Peyer's patch (tissue), 4 donors: ENCODE data around the gene EVC. TPM values are rescaled to one million over a fixed set of nuclear protein-coding genes. Genes with fewer than 3 reads are reported as not detected.

Experiments
- DNase-seq, 3 donors: peaks; one replicate each; pipeline ENCODE4 v3.0.0-alpha.2; 2017 to 2019
- H3K27ac ChIP-seq, 4 donors: fragments of 200-600 bp; sonication (generic); one replicate each; pipeline ENCODE4 v1.5.1; 2016 to 2019
- H3K27me3 ChIP-seq, 2 donors: fragments of 200-600 bp; sonication (generic); one replicate each; pipeline ENCODE4 v1.5.1; 2019
- H3K36me3 ChIP-seq, 3 donors: fragments of 200-600 bp; sonication (generic); one replicate each; pipeline ENCODE4 v1.5.1; 2016 to 2019
- H3K4me1 ChIP-seq, 4 donors: fragments of 200-600 bp; sonication (generic); one replicate each; pipeline ENCODE4 v1.5.1; 2016 to 2019
- H3K4me3 ChIP-seq, 4 donors: fragments of 200-600 bp; sonication (generic); 1 replicate in 3 of 4; 2 replicates in 1 of 4; pipeline ENCODE4 v1.5.1; 2016 to 2019; ENCODE audit warnings: mild to moderate bottlenecking in 1 of 4
- H3K9me3 ChIP-seq, 4 donors: fragments of 200-600 bp; sonication (generic); one replicate each; pipeline ENCODE4 v1.5.1; 2016 to 2019; ENCODE audit warnings: mild to moderate bottlenecking in 1 of 4
- CTCF ChIP-seq, 6 experiments: fragments of 450-650 bp in 4 of 6; fragments of 200-600 bp in 2 of 6; sonication (generic) in 1 of 6; IDR thresholded peaks; one replicate each; pipeline ENCODE4 v1.5.1; 2017 to 2019; ENCODE audit warnings: antibody characterized with exemption in 6 of 6, mild to moderate bottlenecking in 3 of 6, moderate library complexity in 1 of 6
- POLR2A ChIP-seq, 2 donors: fragments of 450-650 bp; IDR thresholded peaks; one replicate each; pipeline ENCODE4 v1.5.1; 2017; ENCODE audit warnings: antibody characterized with exemption in 2 of 2, mild to moderate bottlenecking in 2 of 2, moderate library complexity in 2 of 2
- total RNA-seq, 4 donors: library from RNA; depleted of rRNA; stranded (reverse); fragments of >200 nt; gene quantifications; one replicate each; pipeline ENCODE4 v1.1.0, GENCODE V29; 2016

Gene EVC
- total RNA-seq, 4 donors from 2014 or later = 1.6 to 40.4 (median 4.4) TPM

GRCh38 chr4:5746829-5747737, 36.1 kb downstream of the EVC start:
- no peaks in the 10 kb centered on the region for H3K4me1 ChIP-seq
- H3K36me3 ChIP-seq = no peaks in the 10 kb centered on the region
- no peaks in the 10 kb centered on the region for H3K27me3 ChIP-seq
- DNase-seq = no peak
- H3K27ac ChIP-seq = no peak overlapping the region
- no peak overlapping the region for H3K4me3 ChIP-seq
- TF ChIP-seq CTCF (IDR thresholded peaks at IDR 0.05) = no peak
- no peak for TF ChIP-seq POLR2A (IDR thresholded peaks at IDR 0.05)
- H3K9me3 ChIP-seq = no peaks in the 10 kb centered on the region

GRCh38 chr4:5747738-5748375, 36.9 kb downstream of the EVC start:
- H3K9me3 ChIP-seq = no peaks in the 10 kb centered on the region
- H3K36me3 ChIP-seq = no peaks in the 10 kb centered on the region
- H3K4me3 ChIP-seq = no peak overlapping the region
- H3K27ac ChIP-seq = no peak overlapping the region
- TF ChIP-seq CTCF (IDR thresholded peaks at IDR 0.05) (no peak), POLR2A (IDR thresholded peaks at IDR 0.05) (no peak)
- no peak for DNase-seq
- H3K4me1 ChIP-seq = no peaks in the 10 kb centered on the region
- H3K27me3 ChIP-seq = no peaks in the 10 kb centered on the region

GRCh38 chr4:5749568-5749967, 38.6 kb downstream of the EVC start:
- Histone ChIP-seq H3K27me3 (no peaks in the 10 kb centered on the region), H3K4me3 (no peak overlapping the region), H3K36me3 (no peaks in the 10 kb centered on the region), H3K4me1 (no peaks in the 10 kb centered on the region), H3K27ac (no peak overlapping the region), H3K9me3 (no peaks in the 10 kb centered on the region)
- no peak for DNase-seq
- TF ChIP-seq POLR2A (IDR thresholded peaks at IDR 0.05) (no peak), CTCF (IDR thresholded peaks at IDR 0.05) (no peak)

GRCh38 chr4:5750052-5750945, 39.3 kb downstream of the EVC start:
- Histone ChIP-seq H3K36me3 (no peaks in the 10 kb centered on the region), H3K27ac (no peak overlapping the region), H3K4me3 (no peak overlapping the region), H3K27me3 (no peaks in the 10 kb centered on the region), H3K4me1 (no peaks in the 10 kb centered on the region), H3K9me3 (no peaks in the 10 kb centered on the region)
- no peak for DNase-seq
- TF ChIP-seq POLR2A (IDR thresholded peaks at IDR 0.05) = no peak
- no peak for TF ChIP-seq CTCF (IDR thresholded peaks at IDR 0.05)

GRCh38 chr4:5750946-5751665, 40.1 kb downstream of the EVC start:
- DNase-seq = no peak
- H3K27me3 ChIP-seq = no peaks in the 10 kb centered on the region
- no peak overlapping the region for H3K4me3 ChIP-seq
- no peaks in the 10 kb centered on the region for H3K9me3 ChIP-seq
- peaks cover 0 to 1% (median 0%) of the 10 kb centered on the region in 3 donors for H3K36me3 ChIP-seq
- no peak overlapping the region for H3K27ac ChIP-seq
- no peak for TF ChIP-seq POLR2A (IDR thresholded peaks at IDR 0.05)
- no peak for TF ChIP-seq CTCF (IDR thresholded peaks at IDR 0.05)
- H3K4me1 ChIP-seq = no peaks in the 10 kb centered on the region
